Omental fat pad (tissue), 4 donors: ENCODE data around the gene ITGB1. TPM values are rescaled to one million over a fixed set of nuclear protein-coding genes. Genes with fewer than 3 reads are reported as not detected.

Source experiments
- ATAC-seq: fragments of 150-250 bp; one replicate; pipeline ENCODE4 v1.9.1; 2016; ENCODE audit warnings: mild to moderate bottlenecking, moderate library complexity; ENCODE audit not compliant: low FRiP score
- DNase-seq: peaks from one replicate; pipeline ENCODE4 v3.0.0-alpha.2; 2019; ENCODE audit warnings: low spot score
- total RNA-seq, 4 donors: library from RNA; depleted of rRNA; stranded (reverse); fragments of >200 nt; gene quantifications; one replicate each; pipeline ENCODE4 v1.1.0, GENCODE V29; 2016
- TF ChIP-seq, protein P1 (sequence below), 3 donors: fragments of 450-650 bp; IDR thresholded peaks; one replicate each; pipeline ENCODE4 v1.5.1; 2016 to 2017; ENCODE audit warnings: antibody characterized with exemption in 3 of 3, mild to moderate bottlenecking in 3 of 3, moderate library complexity in 2 of 3

The ITGB1 gene
- total RNA-seq, 4 donors from 2014 or later: 527 to 873 (median 677) TPM

DNA sequence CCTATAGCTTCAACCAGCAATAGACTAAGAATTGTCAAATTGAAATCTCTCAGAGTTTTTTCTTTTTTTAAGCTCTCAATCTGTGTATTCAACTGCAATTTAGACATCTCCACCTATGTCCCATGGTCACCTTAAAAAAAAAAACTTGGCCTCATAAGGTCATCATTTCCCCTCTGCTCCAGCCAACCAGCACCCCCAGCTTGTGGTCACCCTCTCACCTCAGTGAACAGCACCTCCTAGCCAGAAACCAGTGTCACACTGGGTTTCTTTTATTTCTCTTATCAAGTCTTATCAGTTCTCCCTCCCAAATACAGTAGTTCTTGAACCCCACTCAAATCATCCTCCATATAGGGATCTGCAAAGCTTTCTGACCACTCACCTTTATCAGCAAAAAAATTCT is 4.0 kb downstream of the ITGB1 start:
- ATAC-seq (no peak), DNase-seq (no peak)
- TF ChIP-seq, protein P1, sequence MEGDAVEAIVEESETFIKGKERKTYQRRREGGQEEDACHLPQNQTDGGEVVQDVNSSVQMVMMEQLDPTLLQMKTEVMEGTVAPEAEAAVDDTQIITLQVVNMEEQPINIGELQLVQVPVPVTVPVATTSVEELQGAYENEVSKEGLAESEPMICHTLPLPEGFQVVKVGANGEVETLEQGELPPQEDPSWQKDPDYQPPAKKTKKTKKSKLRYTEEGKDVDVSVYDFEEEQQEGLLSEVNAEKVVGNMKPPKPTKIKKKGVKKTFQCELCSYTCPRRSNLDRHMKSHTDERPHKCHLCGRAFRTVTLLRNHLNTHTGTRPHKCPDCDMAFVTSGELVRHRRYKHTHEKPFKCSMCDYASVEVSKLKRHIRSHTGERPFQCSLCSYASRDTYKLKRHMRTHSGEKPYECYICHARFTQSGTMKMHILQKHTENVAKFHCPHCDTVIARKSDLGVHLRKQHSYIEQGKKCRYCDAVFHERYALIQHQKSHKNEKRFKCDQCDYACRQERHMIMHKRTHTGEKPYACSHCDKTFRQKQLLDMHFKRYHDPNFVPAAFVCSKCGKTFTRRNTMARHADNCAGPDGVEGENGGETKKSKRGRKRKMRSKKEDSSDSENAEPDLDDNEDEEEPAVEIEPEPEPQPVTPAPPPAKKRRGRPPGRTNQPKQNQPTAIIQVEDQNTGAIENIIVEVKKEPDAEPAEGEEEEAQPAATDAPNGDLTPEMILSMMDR (IDR thresholded peaks at IDR 0.05): no peak

DNA sequence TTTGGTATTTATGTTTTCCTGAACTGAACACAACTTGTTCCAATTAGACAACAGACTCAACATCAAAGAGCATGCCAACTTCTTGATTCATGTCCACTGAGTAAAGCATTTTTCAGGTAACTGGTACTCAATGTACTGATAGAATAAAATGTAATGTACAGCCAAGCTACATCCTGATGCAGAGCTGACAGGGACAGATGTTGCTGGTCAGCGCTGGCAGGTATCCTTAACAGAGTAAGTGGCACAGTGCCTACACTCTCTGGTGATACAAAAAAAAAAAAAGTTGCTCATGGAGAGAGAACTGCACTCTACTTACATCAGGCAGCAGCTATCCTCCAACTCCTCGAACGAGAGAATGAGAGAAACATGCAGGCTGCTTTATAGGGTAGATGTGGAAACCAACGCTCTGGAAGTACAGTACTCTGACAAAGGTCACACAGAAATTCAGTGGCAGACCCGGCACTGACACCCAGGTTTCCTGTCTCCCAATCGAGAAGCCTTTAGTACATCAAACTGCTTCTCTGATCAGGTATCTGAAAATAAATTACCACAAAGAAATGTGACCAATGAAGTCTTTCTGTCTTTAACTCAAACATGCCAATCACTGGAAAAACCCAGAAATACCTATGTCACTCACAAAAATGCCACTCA is 4.6 kb downstream of the ITGB1 start:
- TF ChIP-seq, protein P1 (IDR thresholded peaks at IDR 0.05): no peak
- DNase-seq: no peak
- no peak for ATAC-seq

DNA sequence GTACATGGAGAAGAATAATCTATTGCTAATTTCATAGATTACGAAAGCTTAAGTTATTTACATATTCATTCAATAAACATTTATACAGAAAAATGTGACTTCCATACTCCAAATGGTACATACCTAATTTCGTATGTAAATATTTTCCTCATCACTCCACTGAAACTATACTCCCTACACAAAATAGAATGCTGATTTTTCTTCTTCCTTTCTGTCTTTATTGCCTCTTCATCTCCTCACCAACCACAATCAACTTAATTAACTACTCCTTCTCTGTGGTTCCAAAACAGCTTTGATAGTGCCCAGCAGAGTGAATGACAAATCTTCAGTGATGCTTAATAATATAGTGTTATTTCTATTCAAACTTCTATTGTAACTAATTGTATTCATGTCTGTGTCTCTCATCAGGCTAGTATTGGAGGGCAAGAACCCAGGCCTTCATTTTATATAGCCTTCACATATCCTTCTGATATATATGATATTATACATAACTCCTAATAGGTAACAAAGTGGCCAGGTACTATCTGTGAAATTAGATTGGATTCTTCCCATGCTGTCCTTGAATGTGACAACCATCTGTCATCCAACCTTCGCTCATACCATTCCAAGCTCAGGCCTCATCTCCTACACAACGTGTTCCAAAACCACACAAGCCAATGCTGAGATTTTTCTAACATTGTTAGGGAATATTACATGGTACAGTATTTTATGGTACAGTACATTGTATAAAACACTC is 5.3 kb downstream of the ITGB1 start:
- ATAC-seq (no peak), DNase-seq (no peak)
- TF ChIP-seq, protein P1 (IDR thresholded peaks at IDR 0.05): no peak

DNA sequence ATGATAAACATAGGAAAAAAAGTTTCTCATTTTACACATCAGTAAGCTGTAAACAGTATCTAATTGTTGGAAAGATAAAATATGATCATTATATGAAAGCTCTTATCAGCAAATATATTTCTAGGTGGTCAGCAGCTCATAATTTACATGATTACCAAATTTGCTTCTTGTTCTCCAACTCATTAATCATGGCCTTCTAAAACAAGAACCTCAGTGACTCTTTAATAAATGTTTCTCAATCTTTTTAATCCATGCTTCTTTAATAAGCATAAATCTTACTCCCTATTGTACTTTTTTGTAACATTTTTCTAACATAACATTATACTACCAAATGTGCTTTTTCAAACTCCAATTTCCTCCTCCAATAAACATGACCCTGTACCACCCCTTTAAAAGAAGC is 5.9 kb downstream of the ITGB1 start:
- no peak for ATAC-seq
- TF ChIP-seq, protein P1 (IDR thresholded peaks at IDR 0.05): no peak

DNA sequence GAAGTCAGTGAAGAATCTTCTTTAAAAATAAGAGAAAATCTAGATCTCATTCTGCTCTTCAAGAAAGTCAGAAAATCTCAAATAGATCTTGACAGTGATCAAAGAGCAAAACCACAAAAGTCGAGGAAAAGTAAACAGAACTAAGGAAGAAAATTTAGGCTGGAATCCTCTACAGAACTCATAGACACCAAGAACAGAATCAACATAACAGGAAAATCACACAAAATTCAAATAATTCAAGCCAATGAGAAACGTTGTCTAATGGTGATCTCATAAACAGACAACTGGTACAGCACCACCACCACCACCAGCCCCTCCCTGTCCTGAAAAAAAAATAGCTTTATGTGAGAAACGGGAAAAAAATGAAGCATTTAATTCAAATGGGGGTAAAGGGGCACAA is 6.9 kb downstream of the ITGB1 start:
- DNase-seq (no peak), ATAC-seq (no peak)
- TF ChIP-seq, protein P1 (IDR thresholded peaks at IDR 0.05): no peak

More for the DNA sequence above, 5.9 kb downstream of the ITGB1 start:
- DNase-seq: no peak

DNA sequence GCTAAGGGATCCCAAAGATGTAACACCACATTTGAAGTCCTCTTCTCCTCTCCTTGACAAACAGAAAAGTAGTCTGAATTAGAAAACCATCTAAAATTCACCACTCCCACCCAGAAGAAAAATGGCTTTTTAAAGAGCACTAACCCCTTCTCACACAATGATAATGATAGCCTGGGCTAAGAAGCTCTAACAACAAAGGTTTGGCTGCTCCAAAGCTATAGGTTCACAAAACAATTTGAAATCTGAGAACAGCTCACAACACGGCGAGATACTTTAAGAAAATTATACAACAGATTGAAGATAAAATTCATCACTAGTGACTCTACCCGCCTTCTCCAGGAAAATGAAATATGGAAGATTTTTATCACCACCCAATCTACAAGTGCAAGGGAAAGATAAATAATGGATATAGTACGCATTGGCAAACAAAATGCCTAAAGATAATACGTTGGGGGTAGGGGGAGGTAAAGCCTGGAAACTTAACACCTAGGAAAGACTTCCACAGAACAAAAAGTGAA is 7.4 kb downstream of the ITGB1 start:
- TF ChIP-seq, protein P1 (IDR thresholded peaks at IDR 0.05): no peak
- no peak for ATAC-seq
- DNase-seq: no peak
